Kidney (tissue), 14 donors: ENCODE results near the gene P2RY12. TPM values are rescaled to one million over a fixed set of nuclear protein-coding genes. Genes with fewer than 3 reads are reported as not detected.
A peak's percentile ranks its signal among the peaks of the same experiment; 100 is the strongest.

Source experiments
- DNase-seq, 5 donors: peaks; one replicate each; pipeline ENCODE4 v3.0.0-alpha.2; 2013 to 2020
- FAIRE-seq: peaks from 2 replicates; lab custom pipeline; 2012; peaks lifted over from hg19 to GRCh38; lab: Jason Lieb, UNC
- H3K27ac ChIP-seq, 2 donors: one replicate each; pipeline ENCODE4 v1.7.0; 2013; ENCODE audit warnings: low read depth in 2 of 2, low read length in 2 of 2, inconsistent platforms in 1 of 2
- H3K27me3 ChIP-seq: one replicate; pipeline ENCODE4 v1.7.1; 2013; ENCODE audit warnings: low read length, inconsistent platforms; ENCODE audit not compliant: control insufficient read depth, insufficient read depth
- H3K36me3 ChIP-seq, 3 donors: one replicate each; pipeline versions ENCODE4 v1.7.0 to v1.7.1; 2013; ENCODE audit warnings: low read length in 3 of 3, control low read depth in 1 of 3, inconsistent platforms in 1 of 3; ENCODE audit not compliant: insufficient read depth in 3 of 3, control insufficient read depth in 2 of 3
- H3K4me1 ChIP-seq, 3 donors: one replicate each; pipeline versions ENCODE4 v1.7.0 to v1.7.1; 2013; ENCODE audit warnings: low read length in 3 of 3, inconsistent platforms in 1 of 3, low read depth in 1 of 3; ENCODE audit not compliant: control insufficient read depth in 2 of 3, insufficient read depth in 2 of 3
- H3K4me3 ChIP-seq, 3 donors: one replicate each; pipeline versions ENCODE4 v1.7.0 to v1.8.1; 2013; ENCODE audit warnings: low read length in 3 of 3, control low read depth in 1 of 3, inconsistent platforms in 1 of 3
- H3K9ac ChIP-seq, 3 donors: one replicate each; pipeline versions ENCODE4 v1.7.0 to v1.7.1; 2013; ENCODE audit warnings: low read length in 3 of 3, control low read depth in 1 of 3, inconsistent platforms in 1 of 3
- H3K9me3 ChIP-seq, 3 donors: one replicate each; pipeline versions ENCODE4 v1.7.0 to v1.7.1; 2013; ENCODE audit warnings: low read length in 3 of 3, control low read depth in 1 of 3, inconsistent platforms in 1 of 3; ENCODE audit not compliant: control insufficient read depth in 2 of 3, insufficient read depth in 1 of 3
- CTCF ChIP-seq: IDR thresholded peaks from 3 replicates; pipeline ENCODE4 v1.5.1; 2012; ENCODE audit warnings: mild to moderate bottlenecking, moderate library complexity, borderline replicate concordance; ENCODE audit not compliant: insufficient read depth; ENCODE audit errors: extremely low read depth
- intact Hi-C: fragments of 100-400 bp; cut with DNase I; formaldehyde crosslinking; loops from one replicate; pipeline ENCODE4 v1.11.1; 2022
- polyA plus RNA-seq: library from polyadenylated mRNA; stranded (reverse); fragments of 350-450 nt; fragmentation: Illumina TruSeq; extraction: RNeasy Lipid Tissue Mini Kit (QIAGEN cat#74804); gene quantifications from one replicate; pipeline ENCODE4 v1.2.3, GENCODE V29; 2014; ENCODE audit warnings: low read depth, low replicate concordance; ENCODE audit not compliant: insufficient read depth
- total RNA-seq: library from RNA; stranded (reverse); fragmentation: NEBNext Ultra II Directional; extraction: Animal tissue kit (Norgen Biotek cat#: 25700); gene quantifications from one replicate; pipeline ENCODE4 v1.2.1, GENCODE V29; 2021
- donor health status: control.
- donor health status: control.
- donor health status: control.
- donor health status: control.
- donor health status: control.
- donor health status: DM: yes; HTN: yes; CAD: no.
- donor health status: Normal renal cell carcinoma (clear cell type).

The P2RY12 gene
- total and polyA plus RNA-seq, 2 donors from 2014 or later = 2.2 TPM; not detected in 1

DNA sequence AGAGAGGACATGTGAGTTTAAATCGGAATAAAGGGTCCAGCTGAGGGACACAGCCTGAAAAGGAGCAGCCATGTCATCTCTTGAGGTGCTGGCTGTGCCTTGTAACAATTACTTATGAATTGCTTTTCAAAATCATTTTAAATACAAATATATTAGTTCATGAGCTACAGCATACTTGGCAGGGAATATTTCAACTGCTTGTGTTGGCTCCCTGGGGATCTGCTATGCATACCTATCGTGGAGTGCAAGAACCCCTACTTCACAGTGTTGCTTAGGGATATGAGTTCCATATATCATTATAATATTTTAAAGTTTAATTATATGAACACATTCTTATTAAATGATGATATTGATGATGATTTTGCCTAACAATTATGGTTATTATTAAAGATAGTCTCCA, 87.1 kb downstream of the P2RY12 start:
- no peak for TF ChIP-seq CTCF
- FAIRE-seq (no peak), DNase-seq (no peak)
- H3K27me3 ChIP-seq = no peaks in the 10 kb centered on the region
- H3K27ac ChIP-seq = no peak overlapping the region
- H3K9ac ChIP-seq = no peak overlapping the region
- H3K36me3 ChIP-seq = no peaks in the 10 kb centered on the region
- H3K4me1 ChIP-seq = no peaks in the 10 kb centered on the region
- no peak overlapping the region for H3K4me3 ChIP-seq
- no peaks in the 10 kb centered on the region for H3K9me3 ChIP-seq
- intact Hi-C loops = no loop called here

- FAIRE-seq = no peak
These were observed 88.3 kb downstream of the P2RY12 start for GRCh38 chr3:151296226-151296625.

GRCh38 chr3:151293127-151293526, 91.4 kb downstream of the P2RY12 start:
- Histone ChIP-seq H3K4me3 (no peak overlapping the region), H3K9ac (no peak overlapping the region), H3K9me3 (no peaks in the 10 kb centered on the region), H3K36me3 (no peaks in the 10 kb centered on the region), H3K27me3 (no peaks in the 10 kb centered on the region), H3K4me1 (no peaks in the 10 kb centered on the region), H3K27ac (no peak overlapping the region)
- intact Hi-C loops = no loop called here
- DNase-seq (no peak), FAIRE-seq (no peak)
- no peak for TF ChIP-seq CTCF

More at GRCh38 chr3:151296226-151296625, 88.3 kb downstream of the P2RY12 start:
- no peaks in the 10 kb centered on the region for H3K27me3 ChIP-seq
- intact Hi-C loops = no loop called here
- no peak for DNase-seq
- no peak overlapping the region for H3K4me3 ChIP-seq
- H3K27ac ChIP-seq = no peak overlapping the region
- H3K4me1 ChIP-seq = no peaks in the 10 kb centered on the region
- TF ChIP-seq CTCF = no peak
- no peaks in the 10 kb centered on the region for H3K36me3 ChIP-seq
- H3K9ac ChIP-seq = no peak overlapping the region
- H3K9me3 ChIP-seq = no peaks in the 10 kb centered on the region

- TF ChIP-seq CTCF = peak; percentile 19
- intact Hi-C loops = no loop called here
- no peak overlapping the region for H3K27ac ChIP-seq
- DNase-seq (peak in 1 of 5 donors; percentile 15), FAIRE-seq (no peak)
- no peaks in the 10 kb centered on the region for H3K27me3 ChIP-seq
- no peak overlapping the region for H3K4me3 ChIP-seq
- H3K9me3 ChIP-seq = no peaks in the 10 kb centered on the region
- H3K4me1 ChIP-seq = no peaks in the 10 kb centered on the region
- H3K9ac ChIP-seq = no peak overlapping the region
- no peaks in the 10 kb centered on the region for H3K36me3 ChIP-seq
These were observed 93.9 kb downstream of the P2RY12 start for GRCh38 chr3:151290673-151291072.
